HG02884 (cell line): ENCODE results near the gene LTN1.

Source experiments
- ATAC-seq: cut with Tn5 transposase; IDR thresholded peaks from one replicate; pipeline ENCODE4 v1.9.1; 2021; ENCODE audit warnings: mild to moderate bottlenecking, moderate library complexity; ENCODE audit not compliant: unreplicated experiment

Gene LTN1

GRCh38 chr21:28884976-28885852 is 107.5 kb downstream of the LTN1 start:
- peak; percentile 96 for ATAC-seq

- ATAC-seq: peak; percentile 33
Measured at GRCh38 chr21:28884481-28884880, 108.2 kb downstream of the LTN1 start.

GRCh38 chr21:28883931-28884330 is 108.7 kb downstream of the LTN1 start:
- no peak for ATAC-seq

GRCh38 chr21:28882345-28882744 is 110.3 kb downstream of the LTN1 start:
- ATAC-seq: no peak
